ENCODE results near the gene RTL1.

Gene RTL1

DNA sequence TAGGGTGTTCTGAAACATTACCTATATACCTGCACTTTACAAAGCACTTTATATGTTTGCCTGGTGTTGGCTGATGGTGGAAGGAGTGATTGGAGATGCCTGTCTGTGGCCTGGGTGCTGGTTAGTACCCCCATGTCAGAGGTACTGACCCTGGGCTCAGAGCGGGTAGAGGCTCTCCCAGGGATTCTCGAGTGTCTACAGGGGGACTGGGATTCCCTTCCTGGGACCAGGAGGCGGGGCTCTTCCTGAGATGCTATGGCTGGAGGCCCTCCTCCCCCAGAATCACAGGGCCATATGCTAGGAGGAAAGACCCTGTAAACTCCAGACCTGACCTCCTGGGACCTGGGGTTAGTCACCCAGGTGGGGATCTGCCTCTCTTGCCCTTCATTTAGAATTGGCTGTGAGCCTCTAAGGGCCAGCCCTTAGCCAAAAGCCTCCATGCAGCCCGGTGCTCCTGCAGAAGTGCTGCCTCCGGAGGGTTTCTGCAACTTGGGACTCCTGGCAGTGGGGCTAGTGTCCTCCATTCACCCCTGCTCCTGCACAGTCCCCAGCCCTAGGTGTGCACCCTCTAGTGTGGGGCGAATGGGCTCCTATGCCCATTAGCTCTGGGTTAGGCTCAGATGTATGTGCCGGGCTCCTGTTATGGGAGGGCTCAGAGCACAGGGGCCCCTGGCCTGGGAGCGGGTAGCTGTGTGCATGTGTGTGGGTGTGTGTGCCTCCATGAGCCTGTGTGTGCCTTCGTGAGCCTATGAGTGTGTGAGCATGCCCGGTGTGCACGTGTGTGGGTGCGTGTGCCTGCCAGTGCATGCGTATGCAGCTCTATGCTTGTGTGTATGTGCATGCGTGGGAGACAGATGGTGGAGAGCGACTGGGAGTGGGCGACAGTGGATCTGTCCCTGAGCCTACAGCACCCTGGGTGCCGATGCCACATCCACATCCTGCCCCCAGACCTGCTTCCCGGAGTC lies 36.6 kb downstream of the RTL1 start:
- no peak for DNase-seq (ENCODE audit: low read depth in 2 of 2)

DNA sequence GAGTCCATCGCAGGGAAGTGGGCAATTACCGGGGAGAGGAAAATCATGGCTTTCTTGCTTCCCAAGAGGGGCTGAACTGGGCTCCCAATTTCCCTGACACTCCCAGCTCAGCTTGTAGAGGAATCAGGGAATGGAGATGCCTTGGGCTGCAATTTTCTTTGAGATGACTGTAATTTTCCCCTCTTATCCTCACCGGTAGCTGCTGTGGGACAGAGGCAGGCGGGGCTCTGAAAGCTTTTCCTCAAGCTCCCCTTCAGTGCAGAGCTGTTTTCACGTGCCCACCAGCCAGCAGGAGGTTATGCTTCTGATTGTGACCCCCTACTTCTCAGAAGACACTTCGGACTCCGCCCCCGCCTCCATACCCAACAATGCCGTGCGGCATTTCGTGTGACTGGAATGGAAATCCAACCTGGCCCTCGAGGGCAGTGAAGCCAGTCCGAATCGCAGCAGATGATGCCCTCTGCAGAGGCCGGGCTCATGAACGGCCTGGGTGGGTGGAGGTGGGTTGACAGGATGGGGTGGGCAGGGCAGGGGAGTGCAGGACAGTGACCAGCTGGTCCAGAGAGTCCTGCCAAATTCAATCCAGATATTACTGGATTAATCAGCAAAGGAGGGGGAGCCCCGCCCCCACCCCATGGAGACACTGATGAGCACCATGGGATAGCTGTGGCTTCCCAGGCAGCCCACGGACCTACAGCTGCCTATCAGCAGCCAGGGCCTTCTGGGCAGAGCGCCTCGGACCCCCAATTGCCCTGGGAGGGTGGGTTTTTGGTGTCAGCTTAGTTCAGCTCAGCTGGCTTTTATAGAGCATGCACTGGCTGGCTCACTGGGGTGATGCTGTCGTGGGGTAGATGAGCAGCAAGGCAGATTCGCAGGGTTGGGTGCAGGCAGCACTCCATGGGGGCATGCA lies 37.6 kb downstream of the RTL1 start:
- DNase-seq (ENCODE audit: low read depth in 2 of 2), result no peak

DNA sequence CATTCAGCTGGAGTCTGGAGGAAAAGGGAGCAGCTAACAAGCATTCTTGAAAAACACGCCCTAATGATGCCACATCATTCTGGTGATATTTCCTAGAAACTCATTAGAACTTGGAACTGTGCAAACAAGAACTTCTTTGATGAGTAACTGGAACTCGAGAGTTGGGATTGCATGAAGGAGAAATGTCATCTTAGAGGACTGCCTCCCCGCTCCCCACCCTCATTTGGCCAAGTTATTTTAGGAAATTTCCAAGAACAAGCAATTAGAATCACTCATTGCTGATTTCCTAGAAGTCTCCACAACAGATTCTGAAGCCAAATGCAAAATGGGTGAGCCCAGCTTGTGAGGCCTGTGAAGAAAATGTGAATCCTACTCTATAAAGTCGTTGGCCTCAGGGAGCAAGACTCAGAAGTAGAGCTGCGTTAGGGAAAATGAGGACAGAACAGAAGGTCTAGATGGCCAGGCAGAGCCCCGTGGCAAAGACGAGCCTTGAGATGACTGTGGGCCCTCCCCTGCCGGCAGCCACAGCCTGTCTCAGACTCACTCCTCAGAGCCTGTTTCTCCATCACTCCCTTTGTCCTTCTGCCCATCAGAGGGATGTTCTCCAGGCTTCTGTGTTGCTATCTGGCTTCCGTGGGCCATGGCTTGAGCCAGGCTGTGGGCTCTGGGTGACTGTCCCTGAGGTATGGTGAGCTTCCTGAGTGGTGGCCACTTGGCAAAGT lies 38.4 kb downstream of the RTL1 start:
- no peak for DNase-seq (ENCODE audit: low read depth in 2 of 2)

DNA sequence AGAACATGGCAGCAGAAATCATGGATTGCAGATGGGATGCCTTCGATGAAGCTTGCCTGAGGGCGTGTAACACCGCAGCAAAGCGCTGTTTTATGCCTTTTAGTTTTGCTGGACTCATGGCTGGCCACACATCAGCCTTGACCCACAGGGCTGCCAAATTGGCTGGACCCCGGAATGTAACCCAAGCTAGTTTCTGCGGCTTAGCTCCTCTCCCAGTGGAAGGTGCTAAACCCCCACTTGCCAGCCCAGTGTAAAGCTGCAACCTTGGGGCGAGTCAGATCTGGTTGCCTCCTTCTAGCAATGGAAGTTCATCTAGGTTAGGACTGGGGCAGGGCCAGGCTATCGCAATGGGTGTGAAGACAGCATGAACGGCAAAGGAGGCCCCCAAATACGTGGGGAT lies 39.3 kb downstream of the RTL1 start:
- no peak for DNase-seq (ENCODE audit: low read depth in 2 of 2)

DNA sequence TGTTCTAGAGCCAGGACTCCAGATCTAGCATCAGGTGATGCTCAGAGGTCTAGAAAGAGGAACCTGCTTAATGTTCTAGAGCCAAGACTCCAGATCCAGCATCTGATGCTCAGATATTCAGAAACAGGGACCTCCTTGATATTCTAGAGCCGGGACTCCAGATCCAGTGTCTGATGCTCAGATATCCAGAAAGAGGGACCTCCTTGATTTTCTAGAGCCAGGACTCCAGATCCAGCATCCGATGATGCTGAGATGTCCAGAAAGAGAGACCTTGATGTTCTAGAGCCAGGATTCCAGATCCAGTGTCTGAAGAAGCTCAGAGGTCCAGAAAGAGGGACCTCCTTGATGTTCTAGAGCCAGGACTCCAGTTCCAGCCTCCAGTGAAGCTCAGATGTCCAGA lies 40.7 kb downstream of the RTL1 start:
- no peak for DNase-seq (ENCODE audit: low read depth in 2 of 2)

DNA sequence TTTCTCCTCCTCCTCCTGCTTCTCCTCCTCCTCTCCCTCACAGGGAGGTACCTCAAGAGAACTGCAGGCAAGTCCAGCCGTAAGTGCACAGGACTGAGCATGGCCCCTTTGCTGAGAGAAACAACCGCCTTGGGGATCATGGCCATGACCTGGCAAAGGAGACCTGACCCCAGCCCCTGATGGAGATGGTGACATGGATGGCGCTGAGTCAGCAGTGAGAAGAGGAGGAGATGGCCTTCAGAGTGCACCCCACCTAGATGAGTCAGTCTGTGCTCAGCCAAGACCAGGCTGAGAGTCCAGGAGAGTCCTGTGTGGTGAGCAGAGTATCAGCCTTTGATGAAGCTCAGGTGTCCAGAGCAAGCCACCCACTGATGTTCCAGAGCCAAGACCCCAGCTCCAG lies 41.2 kb downstream of the RTL1 start:
- DNase-seq (ENCODE audit: low read depth in 2 of 2), result no peak

DNA sequence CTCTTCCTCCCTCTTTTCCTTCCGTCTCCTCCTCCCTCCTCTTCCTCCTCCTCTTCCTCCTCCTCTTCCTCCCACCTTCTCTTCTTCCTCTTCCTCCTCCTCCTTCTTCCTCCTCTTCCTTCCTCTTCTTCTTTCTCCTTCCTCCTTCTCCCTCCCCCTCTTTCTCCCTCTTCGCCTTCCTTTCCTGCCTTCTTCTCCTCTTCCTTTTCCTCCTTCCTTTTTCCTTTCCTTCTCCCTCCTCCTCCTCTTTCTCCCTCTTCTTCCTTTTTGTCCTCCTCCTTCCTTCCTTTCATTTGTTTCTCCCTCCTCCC lies 41.6 kb downstream of the RTL1 start:
- no peak for DNase-seq (ENCODE audit: low read depth in 2 of 2)

DNA sequence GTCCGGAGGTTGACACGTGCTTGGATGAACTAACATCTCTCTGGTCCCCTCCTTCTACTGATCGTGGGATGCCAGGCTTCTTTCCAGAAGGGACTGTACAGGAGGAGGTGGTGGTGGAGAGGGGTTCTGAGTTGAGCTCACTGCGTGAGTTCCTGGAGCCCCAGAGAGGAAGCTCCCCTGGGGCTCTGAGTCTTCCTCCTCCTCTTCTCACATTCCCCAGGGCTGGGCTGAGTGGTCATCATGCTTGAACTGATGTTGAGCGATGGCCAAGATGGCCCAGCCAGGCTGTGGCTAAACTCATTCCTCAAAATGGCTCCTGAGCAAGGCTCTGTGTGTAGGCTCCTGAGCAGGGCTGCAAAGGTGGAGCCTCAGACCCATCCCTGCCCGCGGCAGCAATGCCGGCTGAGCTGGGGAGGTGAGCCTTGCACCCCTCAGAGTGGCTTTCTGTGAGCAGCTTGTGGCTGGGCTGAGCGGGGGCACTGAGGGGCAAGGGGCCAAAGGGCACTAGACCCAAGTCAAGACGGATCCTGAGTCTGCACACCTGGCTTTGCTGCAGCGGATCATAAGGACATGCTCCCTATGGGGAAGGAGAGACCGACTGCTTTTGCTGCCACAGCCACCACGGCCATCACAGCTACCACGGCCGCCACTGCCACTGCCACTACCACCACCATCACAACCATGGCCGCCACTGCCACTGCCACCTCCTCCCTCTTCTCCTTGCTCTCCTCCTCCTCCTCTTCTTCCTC lies 42.2 kb downstream of the RTL1 start:
- no peak for DNase-seq (ENCODE audit: low read depth in 2 of 2)

DNA sequence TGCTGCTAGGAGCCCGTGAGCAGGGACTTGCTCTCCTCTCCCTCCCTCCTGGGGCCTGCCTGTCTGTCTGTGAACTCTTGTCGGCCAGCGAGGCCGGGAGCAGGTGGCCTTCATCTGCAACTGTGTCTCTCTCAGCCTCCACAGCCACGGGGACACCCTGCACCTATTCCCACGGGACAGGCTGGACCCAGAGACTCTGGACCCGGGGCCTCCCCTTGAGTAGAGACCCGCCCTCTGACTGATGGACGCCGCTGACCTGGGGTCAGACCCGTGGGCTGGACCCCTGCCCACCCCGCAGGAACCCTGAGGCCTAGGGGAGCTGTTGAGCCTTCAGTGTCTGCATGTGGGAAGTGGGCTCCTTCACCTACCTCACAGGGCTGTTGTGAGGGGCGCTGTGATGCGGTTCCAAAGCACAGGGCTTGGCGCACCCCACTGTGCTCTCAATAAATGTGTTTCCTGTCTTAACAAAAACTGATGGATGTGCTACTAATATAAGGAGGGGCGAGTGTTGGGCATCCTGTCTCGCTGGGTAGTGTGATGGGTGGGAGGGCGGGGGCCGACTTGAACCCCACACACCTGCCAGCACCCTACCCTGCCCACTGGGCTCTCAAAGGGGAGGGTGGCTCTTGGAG lies 42.9 kb downstream of the RTL1 start:
- DNase-seq (ENCODE audit: low read depth in 2 of 2), result no peak

DNA sequence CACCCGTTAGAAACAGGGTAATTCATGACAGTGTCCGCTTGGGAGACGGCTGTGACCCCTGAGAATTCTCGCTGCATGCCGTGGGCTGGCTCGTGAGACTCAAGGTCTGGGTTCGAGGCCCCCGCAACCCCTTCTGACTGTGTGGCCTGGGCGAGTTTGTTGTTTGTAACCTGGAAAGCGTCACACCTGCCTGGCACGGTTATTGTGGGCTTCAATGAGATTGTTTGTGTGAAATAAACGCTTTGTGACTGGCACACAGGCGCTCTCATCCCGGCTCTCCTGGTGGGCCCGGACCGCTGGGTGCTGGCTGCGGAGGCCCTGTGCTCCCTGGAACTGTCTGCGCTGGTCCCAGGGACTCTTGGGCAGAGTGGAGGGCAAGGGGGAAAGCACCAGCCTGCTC lies 43.7 kb downstream of the RTL1 start:
- DNase-seq (ENCODE audit: low read depth in 2 of 2), result no peak

DNA sequence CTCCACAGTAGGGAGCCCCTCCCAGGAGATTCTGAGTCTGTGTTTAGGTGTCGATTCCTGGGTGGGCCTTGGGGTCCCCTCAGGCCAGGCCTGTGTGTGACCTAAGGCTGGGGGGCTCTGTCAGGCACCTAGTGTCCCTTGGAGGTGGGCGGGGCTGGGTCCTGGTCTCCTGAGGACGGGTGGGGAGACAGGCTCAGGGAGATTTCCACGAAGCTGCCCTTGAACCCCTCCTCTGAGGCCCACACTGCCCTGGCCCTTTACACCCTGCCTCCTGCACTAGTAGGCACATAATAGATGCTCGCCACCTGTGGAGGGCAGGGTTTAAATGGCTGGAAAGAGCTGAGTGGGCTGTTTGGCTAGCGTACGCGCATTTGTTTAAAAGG lies 44.7 kb downstream of the RTL1 start:
- DNase-seq (ENCODE audit: low read depth in 2 of 2), result no peak

DNA sequence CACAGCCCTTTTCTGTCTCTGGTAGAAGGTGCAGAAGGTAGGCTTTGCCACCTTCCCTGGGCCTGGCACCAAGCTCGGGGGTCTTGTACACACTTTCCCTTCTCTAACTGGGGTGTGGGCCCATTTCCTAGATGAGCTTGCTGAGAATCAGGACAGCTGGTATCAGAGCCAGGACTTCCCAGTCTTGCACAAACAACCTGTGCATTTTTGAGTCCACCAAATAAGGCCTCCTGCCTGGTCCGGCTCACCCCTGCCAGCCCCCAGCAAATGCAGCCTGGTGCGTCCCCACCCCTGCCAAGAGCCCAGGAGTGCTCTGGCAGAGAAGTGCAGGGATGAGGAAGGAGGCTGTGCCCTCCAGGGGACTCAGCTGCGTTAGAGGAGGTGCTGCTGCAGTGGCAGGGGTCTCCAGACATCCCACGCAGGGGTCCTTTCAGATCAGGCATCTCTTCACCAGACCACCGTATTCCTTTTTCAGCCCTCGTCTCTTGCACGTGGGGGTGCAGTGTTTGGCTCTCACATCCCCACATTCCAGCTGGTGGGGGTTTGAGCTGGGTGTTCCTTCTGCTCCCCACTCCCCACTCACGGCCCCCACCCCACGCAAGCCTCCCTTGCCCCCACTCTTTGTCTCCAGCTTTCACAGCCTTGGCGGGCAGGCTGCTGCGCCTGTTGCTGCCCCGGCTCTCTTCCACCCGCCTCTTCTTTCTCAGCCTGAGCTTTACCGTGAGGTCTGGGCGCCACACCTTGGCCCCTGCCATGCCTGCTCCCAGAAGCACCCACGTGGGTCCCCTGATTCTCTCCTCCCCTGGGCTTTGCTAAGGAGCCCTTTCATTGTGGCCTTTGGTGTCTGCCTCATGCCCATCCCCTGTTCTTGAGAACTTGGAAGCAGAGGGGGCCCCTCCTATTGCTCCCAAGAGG lies 45.3 kb downstream of the RTL1 start:
- no peak for DNase-seq (ENCODE audit: low read depth in 2 of 2)

DNA sequence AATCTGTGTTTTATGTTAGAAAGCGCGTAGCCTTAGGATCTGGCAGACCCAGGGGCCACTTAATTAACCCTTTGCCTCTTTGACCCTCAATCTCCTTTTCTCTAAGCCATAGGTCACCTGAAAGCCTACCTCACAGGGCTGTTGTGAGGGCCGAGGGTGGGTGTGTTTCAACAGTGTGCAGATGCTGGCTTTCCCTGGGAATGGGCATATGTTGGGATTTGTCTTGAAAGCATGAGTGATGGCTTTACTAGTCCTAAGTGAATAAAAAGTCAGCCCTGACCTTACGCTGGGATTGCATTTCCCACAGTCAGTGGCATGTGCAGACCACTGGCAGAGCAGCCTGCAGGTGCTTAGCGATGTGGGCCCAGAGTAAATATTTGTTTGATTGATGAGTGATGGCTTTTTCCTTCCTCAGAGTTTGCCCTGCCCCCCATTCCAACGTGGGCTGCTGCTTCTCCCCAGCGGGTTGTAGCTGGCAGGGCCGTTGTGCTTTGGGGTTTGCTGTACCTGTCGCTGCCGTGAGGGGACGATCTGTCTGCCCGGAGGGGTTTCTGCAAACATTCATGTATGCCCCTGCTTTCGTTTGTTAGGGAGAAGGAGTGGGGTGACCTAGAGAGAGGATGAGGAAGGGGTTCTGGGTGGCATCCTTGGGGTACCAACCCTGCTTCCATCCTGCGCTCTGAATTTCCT lies 46.1 kb downstream of the RTL1 start:
- no peak for DNase-seq (ENCODE audit: low read depth in 2 of 2)

DNA sequence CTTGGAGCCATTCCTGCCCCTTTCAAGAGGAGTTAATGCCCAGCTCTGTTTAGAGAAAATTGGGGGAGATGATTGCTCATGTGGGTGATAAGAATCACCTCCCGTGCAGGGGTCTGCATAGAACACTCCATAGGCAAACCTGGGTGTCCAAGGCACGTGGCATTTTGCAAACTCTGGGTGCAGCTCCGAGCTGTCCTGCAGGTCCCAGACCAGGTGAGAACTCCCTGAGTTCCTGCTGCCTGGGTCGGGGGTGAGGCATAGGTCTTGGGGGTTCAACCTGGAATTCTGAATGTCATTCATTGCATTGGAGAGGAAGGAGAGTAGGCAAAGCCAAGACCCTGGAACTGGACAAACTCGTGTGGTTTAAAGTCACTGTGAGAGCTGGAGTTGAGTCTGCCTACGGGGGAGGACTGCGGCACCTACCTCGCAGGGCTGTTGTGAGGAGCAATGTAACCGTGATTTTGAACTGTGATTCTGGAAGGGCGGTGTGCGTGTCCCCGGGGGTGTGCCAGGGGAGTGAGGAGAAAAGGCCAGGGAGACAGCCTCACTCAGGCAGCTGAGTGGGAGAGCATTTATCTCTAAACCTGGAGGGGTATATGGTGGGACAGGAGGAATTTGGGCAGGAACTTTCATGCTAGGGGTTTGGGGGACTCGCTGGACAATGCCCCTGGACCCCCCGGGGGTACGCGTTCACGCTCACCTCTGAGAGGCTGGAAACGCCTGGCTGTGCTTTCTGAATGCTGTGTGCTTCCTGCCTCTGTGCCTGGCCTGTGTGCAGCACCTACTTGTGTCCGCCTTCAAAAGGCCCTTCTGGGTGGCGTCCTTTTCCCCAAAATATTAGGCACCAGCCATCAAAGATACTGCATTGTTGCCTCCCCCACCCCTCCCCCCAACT lies 47.2 kb downstream of the RTL1 start:
- no peak for DNase-seq (ENCODE audit: low read depth in 2 of 2)

DNA sequence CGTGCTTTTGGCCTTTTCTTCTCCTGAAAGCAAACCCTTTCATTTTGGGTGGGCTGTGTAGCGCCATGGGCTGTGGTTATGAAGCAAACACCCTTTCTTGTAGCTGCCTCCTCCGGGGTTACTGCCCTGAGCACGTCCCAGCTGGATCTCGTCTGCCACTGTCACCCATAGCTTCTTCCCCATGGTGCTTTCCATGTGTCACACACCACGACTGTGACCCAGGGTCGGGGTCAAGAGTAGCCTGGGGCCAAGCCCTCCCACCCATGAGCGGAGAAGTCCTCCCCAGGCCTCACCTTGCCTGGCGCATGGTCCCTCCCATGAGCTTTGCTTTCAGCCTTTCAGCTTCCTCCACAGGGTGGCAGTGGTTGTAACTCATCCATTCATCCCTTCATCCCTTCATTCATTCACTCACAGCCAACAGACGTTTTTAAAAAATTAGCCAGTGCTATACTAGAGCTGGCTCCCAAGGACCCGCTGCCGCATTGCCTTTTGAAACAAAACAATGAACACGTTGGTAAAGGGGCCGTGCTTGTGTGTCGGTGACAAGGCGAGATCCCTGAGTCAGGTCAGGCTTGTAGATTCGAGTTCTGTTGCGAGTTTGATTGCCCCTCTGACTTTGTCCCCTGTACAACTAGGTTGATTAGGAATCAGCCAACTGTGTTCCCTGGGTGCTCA lies 48.1 kb downstream of the RTL1 start:
- no peak for DNase-seq (ENCODE audit: low read depth in 2 of 2)

DNA sequence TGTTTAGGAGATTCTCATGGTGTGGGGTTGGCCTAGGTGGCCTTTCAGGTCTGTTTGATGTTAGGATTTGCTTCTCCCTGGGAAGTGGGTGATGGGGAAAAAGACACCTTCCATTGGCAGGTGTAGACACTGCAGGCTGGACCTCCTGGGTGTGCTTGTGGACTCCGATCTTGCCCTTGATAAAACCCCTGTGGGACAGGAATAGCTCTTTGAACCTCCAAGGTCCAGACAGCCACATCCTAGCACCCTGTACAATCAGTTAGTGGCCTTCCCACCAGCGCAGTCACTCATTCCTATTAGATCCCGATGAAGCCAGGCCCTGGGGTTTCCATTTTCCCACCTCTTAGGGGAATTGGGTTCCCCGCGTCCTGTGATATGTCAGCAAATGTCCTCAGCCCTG lies 49.1 kb downstream of the RTL1 start:
- DNase-seq (ENCODE audit: low read depth in 2 of 2), result no peak

DNA sequence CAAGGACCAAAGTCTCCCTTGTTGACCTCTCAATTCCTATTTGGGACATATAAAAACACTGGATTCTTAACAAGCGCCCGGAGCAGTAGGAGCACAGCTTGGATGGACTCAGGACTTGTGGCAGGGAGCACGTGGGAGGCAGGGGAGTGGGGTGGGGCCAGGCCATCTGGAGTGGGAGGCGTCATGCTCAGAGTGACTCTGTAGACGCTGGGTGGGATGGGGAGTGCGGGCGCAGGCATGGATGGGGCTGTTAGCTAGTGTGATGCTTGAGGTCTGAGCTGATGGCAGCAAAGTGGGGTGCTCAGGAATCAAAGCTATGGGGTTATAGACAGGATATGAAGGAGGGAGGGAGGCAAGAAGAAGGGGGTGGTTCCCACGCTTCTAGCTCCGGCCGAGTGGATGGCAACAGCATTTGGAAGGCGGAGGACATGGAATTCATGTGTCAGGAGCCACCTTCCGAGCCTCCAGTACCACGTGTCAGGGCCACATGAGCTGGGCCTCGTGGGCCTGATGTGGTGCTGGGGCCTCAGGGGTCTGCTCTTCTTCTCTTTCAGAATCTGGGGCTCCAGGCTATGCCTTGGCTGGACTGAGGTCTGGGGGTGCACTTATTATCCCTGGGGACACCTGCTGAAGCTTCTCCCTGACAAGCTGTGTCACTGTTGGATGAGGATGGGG lies 51.4 kb downstream of the RTL1 start:
- DNase-seq (ENCODE audit: low read depth in 2 of 2), result no peak
